ENCODE data around the gene UBA1.

Gene UBA1

DNA sequence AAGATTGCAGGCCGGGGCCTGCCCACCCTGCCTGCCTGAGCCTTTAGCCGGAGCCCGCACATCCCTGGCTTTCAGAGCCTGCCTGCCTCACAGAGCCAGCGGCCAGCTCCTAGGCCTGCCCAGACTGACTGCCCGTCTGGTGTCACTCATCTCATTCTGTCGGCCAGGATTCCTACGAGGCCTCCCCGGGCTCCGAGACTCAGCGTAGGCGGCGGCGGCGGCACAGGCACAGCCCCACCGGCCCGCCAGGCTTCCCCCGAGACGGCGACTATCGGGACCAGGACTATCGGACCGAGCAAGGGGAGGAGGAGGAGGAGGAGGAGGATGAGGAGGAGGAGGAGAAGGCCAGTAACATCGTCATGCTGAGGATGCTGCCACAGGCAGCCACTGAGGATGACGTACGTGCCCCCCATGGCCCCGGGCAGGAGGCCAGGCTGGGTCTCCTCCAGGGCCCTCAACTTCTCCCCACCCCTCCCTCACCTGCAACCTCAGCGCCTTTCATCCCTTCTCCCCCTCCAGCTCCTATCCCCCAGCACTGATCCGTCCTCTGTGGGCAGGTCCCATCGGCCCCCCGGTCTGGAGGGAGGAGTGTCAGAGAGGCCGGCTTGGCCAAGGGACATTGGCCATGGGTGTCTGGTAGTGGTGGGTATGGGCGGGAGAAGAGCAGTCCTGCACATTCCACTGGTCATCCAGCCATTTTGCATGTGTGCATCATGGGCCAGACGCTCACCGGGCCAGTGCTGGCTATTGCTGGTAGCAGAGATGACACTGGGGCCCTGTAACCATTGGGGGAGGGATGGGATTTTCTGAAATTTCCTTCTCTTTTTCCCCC lies 22.6 kb upstream of the UBA1 start:
- peak; percentile 32 for DNase-seq

DNA sequence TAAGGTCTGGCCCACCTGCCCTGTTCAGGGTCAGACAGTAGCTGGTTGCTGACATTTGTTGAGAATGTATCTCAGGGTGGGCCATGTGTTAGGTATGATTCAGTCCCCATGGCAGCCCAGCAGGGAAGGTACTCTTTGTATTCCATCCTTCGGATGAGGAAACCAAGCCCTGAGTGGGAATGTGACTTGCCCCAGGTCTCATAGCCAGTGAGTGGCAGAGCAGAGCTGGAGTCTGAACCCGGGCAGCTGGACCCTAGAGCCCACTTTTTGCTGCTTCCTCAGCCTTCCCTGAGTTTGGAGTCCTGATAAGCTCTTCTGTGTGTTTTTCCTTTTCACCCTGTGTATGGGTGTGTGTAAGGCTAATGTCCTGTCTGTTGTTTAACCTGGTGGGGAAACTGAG lies 21.6 kb upstream of the UBA1 start:
- peak; percentile 19 for DNase-seq

GRCh38 chrX:47172549-47172948 lies 21.1 kb upstream of the UBA1 start:
- DNase-seq, result no peak

DNA sequence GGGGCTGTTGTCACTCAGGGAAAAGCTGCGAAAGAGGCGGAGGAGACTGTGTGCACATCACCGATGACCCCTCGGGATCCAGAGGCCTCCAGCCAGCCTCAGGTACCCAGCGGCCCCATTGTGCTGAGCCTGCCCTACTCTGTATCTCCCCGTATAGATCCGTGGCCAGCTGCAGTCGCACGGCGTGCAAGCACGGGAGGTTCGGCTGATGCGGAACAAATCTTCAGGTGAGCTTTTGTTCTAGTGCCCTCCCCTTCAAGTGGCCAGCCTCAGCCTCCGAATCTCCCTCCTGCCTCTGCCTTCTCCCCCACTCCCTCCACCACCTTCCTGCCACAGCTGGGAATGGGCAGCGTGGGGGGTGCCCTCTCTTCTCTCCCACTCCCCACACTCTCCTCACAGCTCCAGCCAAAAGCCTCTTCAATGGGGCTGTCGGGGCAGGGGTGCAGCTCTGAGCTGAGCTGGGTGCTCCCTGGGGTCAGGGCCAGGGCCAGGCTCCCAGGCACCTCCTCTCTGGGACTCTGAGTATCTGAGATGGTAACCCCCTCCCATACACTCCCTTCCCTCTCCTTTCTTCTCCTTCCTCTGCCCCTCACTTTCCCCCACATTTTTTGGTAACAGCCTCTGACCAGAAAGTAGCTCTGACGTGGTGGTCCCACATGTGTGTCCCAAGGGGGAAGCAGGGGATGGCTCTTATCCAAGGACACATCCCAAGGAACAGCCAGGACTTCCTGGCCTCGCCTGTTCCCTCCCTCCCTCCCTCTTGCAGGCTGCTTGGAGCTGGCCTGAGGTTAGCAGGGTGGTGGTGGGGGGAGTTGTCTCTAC lies 20.4 kb upstream of the UBA1 start:
- DNase-seq, result peak; percentile 22

DNA sequence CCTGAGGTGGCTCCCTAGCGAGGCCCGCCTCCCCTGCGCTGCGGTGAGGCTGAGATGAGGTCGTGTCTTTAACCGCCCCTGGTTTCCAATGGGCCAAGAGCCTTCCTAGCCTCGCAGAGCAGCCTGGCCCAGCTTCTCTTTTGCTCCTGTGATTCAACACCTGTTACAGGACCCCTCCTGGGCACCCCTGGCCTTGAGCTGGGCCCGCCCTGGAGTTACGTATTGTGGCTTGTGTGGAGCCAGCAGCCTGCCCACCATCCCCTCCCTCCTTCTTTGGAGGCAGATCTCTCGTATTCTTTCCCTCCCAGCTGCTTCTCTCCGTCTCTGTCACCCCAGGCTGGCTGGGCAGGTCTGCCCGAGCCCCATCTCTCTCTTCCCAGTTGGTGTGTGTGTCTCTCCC lies 19.3 kb upstream of the UBA1 start:
- peak; percentile 35 for DNase-seq

- peak; percentile 32 for DNase-seq
Measured at GRCh38 chrX:47174846-47175587, 18.6 kb upstream of the UBA1 start.

DNA sequence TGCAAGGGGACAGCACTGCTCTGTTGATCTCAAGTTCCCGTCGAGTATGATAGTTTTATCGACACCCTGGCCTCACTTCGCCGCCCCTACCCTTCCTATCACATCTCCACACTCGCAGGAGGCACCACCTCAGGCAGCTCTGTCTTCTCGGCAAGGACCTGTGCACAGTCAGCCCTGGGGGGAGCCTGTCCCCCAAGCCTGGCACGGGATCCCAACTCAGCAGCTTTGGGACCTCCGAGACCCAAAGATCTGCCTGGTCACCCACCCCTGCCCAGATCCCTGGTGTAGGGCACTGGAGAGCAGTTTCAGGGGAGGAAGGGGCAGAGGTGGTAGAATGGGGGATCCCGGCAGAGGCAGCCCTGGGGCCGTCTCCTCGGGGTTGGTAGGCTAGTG lies 18.0 kb upstream of the UBA1 start:
- DNase-seq, result no peak

- DNase-seq, result peak; percentile 29
Measured at GRCh38 chrX:47176101-47176740, 17.4 kb upstream of the UBA1 start.

DNA sequence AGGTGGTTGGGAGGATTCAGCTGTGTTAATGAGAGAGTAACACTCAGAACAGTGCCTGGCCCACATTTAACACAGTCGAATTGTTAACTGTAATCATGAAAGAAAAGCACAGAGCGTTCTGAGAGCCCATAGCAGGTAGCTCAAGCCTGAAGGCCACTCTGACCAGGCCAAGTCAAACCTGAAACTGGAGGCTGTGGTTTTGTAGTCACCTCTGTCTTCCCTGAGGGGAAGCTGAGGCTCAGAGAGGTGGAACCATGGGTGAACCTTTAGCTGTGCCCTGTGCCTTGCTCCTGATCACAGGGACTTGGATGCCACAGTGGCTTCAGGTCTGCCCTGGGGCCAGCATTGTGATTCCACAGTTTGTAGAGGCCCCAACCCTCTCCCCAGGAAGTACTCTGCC lies 16.6 kb upstream of the UBA1 start:
- peak; percentile 20 for DNase-seq

- peak; percentile 31 for DNase-seq
Measured at GRCh38 chrX:47178337-47178736, 15.3 kb upstream of the UBA1 start.

DNA sequence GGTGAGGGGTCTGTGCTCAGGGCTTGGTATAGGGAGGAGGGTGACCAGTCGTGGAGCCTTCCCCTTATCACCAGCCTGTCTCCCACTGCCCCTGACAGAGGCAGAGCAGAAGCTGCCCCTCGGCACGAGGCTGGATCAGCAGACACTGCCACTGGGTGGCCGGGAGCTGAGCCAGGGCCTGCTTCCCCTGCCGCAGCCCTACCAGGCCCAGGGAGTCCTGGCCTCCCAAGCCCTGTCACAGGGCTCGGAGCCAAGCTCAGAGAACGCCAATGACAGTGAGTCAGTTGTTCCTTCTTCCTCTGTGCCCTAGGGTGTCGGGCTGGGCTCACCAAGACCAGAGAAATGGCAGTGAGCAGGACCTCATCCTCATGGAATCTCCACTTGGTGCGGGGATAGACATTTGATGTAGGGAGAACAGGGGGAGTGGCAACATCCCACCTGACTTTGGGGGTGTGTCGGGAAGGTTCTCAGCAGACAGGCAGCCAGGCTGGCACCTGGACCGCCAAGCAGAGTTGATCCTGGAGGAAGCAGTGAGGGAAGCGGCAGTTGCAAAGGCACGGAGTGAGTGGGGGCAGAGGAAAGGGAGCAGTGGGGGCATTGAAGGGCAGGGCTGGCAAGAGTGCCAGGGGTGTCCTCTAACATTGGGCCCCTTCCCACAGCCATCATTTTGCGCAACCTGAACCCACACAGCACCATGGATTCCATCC lies 14.3 kb upstream of the UBA1 start:
- peak; percentile 43 for DNase-seq

DNA sequence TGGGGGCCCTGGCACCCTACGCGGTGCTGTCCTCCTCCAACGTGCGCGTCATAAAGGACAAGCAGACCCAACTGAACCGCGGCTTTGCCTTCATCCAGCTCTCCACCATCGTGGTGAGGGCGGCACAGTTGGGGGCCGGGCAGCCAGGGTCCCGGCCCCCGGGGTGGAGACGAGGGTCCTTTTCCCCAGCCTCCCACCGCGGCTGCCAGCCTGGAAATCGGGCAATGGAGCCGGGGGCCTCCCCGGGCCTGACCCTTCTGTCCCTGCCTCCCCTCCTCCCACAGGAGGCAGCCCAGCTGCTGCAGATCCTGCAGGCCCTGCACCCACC lies 13.7 kb upstream of the UBA1 start:
- DNase-seq, result peak; percentile 36

DNA sequence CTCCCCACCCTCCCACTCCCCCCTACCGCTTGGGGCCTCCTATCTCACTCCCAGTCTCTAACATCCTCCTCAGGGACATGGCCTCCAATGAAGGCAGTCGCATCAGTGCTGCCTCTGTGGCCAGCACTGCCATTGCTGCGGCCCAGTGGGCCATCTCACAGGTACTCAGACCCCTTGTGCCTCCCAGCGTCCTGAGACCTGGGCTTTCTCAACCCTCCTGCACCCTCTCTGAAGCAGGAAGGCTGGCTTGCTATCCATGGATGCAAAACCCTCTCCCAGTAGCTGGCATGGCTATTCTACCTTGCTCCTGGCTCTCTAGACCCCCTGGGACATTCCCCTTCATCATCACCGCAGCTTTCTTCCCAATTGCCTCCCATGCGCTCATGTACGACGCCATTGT lies 13.3 kb upstream of the UBA1 start:
- DNase-seq, result peak; percentile 27

DNA sequence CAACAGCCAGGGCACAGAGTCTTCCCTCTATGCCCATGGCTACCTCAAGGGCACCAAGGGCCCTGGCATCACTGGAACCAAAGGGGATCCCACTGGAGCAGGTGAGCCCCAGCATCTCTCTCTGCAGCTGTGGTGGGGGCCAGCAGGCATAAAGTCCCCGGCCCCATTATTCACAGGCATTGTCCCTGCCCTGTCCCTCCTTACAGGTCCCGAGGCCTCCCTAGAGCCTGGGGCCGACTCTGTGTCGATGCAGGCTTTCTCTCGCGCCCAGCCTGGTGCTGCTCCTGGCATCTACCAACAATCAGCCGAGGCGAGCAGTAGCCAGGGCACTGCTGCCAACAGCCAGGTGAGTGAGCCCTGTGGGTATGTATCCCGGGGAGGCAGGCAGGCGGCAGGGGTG lies 12.3 kb upstream of the UBA1 start:
- DNase-seq, result no peak

DNA sequence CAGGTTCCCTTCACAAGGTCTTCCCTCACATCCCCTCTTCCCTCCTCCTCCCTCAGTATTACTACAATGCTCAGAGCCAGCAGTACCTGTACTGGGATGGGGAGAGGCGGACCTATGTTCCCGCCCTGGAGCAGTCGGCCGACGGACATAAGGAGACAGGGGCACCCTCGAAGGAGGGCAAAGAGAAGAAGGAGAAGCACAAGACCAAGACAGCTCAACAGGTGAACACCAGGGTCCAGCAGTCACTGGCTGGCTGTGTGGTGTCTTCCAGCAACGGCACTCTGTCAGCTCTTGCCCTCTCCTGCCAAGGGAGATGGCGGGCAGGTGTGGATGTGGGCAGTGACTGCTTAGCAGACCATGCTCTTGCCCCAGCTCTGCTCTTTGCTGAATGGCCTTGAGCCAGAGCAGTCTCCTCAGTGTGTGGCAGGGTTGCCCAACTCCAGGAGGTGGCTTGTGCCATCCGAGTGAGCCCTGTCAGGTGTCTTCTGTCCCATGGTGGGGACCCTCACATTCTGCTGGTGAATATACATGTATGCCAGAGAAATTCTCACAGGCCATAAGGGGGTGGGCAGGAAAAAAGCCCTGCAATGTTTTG lies 11.4 kb upstream of the UBA1 start:
- peak; percentile 28 for DNase-seq

DNA sequence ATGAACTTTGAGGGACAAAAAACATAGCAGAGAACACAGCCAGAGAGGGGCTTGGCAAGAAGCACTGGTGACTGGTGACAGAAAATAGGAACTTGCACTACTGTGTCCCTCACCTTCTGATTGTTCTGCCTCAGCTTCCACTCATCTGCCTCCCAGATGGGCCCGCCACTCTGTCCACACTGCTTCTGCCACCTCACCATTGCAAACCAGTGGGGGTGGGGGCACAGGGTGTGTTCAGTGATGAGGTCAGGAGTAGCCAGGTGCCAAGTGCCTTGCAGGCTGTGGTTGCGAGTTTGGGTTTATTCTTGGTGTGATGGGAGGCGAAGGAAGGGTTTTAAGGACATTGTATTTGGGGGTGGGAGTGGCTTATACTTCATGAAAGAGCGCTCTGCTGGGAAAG lies 9.1 kb upstream of the UBA1 start:
- DNase-seq, result no peak

GRCh38 chrX:47185241-47185640 lies 8.4 kb upstream of the UBA1 start:
- no peak for DNase-seq

DNA sequence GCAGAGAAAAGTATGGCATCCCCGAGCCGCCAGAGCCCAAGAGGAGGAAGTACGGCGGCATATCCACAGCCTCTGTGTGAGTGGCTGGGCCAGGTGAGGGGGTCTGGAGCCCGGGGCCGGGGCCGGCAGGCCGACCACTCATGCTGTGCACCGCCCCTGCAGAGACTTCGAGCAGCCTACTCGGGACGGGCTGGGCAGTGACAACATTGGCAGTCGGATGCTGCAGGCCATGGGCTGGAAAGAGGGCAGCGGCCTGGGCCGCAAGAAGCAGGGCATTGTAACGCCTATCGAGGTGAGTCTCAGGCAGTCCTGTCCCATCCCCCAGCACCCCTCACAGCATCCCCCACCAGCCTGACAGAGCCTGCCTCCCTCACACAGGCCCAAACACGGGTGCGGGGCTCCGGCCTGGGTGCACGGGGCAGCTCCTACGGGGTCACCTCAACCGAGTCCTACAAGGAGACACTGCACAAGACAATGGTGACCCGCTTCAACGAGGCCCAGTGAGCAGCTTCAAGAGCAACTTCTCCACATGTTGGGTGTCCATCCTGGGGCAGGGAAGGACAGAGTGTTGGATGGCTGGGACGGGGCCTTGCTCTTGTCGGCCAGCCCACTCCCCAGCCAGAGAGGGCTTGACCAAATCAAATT lies 7.4 kb upstream of the UBA1 start:
- DNase-seq, result no peak

GRCh38 chrX:47187106-47187677 lies 6.4 kb upstream of the UBA1 start:
- no peak for DNase-seq

GRCh38 chrX:47189906-47190305 lies 3.7 kb upstream of the UBA1 start:
- DNase-seq, result no peak
